Measurements from ENCODE around the gene MAP2K6. TPM values are rescaled to one million over a fixed set of nuclear protein-coding genes. Genes with fewer than 3 reads are reported as not detected.
A peak's percentile ranks its signal among the peaks of the same experiment; 100 is the strongest.

Gene MAP2K6
- total and polyA plus RNA-seq, 4 donors = 2.2 to 14.4 (median 7.6) TPM

DNA sequence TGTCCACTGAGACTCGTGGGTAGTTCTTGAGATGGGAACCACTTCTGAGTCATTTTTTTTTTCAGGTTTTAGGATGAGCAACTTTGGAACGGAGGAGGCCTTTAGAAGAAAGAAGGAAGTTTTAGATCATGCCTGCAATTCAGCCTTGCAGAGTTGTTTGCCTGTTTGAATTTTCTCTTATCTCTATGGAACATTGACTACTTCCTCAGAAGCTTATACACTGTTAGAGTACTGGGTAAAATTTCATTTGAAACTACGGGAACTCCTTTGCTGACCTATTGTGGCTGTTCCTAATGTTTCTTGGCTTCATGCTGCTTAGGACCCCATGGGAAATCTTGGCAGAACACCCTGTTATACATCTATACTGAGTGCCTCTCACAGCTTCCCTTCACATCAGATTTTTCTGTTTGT, 70.8 kb downstream of the MAP2K6 start:
- no peak for ATAC-seq (ENCODE audit: insufficient read depth, low FRiP score)
- no peak for DNase-seq
- H3K4me1 ChIP-seq (ENCODE audit: control insufficient read depth in 5 of 5, insufficient read depth in 5 of 5, low read length in 5 of 5) = peaks cover 0 to 14% (median 6%) of the 10 kb centered on the region in 5 donors
- H3K36me3 ChIP-seq (ENCODE audit: control insufficient read depth in 4 of 4, insufficient read depth in 4 of 4, low read length in 4 of 4) = peaks cover 0 to 2% (median 0%) of the 10 kb centered on the region in 4 donors
- no peak for TF ChIP-seq CTCF (IDR thresholded peaks at IDR 0.05; ENCODE audit: control extremely low read depth, extremely low read depth)
- no peaks in the 10 kb centered on the region for H3K9me3 ChIP-seq (ENCODE audit: control insufficient read depth in 4 of 4, insufficient read depth in 3 of 4, low read length in 3 of 4)
- no peak overlapping the region for H3K27ac ChIP-seq (ENCODE audit: low read depth in 1 of 2, low read length in 1 of 2)
- H3K27me3 ChIP-seq (ENCODE audit: control insufficient read depth in 3 of 3, insufficient read depth in 3 of 3, low read length in 2 of 3) = no peaks in the 10 kb centered on the region
- no peak overlapping the region for H3K4me3 ChIP-seq
- WGBS, 2 donors = 24 to 51% methylated on average over 3 of the region's 3 CpGs
- H3K9ac ChIP-seq (ENCODE audit: insufficient read depth in 1 of 2, low read length in 2 of 2) = no peak overlapping the region

- no peak for TF ChIP-seq CTCF (IDR thresholded peaks at IDR 0.05; ENCODE audit: control extremely low read depth, extremely low read depth)
- DNase-seq = peak in 1 of 3 donors; percentile 32
- H3K36me3 ChIP-seq (ENCODE audit: control insufficient read depth in 4 of 4, insufficient read depth in 4 of 4, low read length in 4 of 4) = peaks cover 0 to 2% (median 0%) of the 10 kb centered on the region in 4 donors
- H3K4me3 ChIP-seq = no peak overlapping the region
- no peak overlapping the region for H3K9ac ChIP-seq (ENCODE audit: insufficient read depth in 1 of 2, low read length in 2 of 2)
- peaks cover 0 to 11% (median 6%) of the 10 kb centered on the region in 5 donors for H3K4me1 ChIP-seq (ENCODE audit: control insufficient read depth in 5 of 5, insufficient read depth in 5 of 5, low read length in 5 of 5)
- H3K27ac ChIP-seq (ENCODE audit: low read depth in 1 of 2, low read length in 1 of 2) = peak overlapping the region in 1 of 2 donors; percentile 12
- no peaks in the 10 kb centered on the region for H3K9me3 ChIP-seq (ENCODE audit: control insufficient read depth in 4 of 4, insufficient read depth in 3 of 4, low read length in 3 of 4)
- 25 to 44% methylated on average over 3 of the region's 3 CpGs for WGBS, 2 donors
- H3K27me3 ChIP-seq (ENCODE audit: control insufficient read depth in 3 of 3, insufficient read depth in 3 of 3, low read length in 2 of 3) = no peaks in the 10 kb centered on the region
- ATAC-seq (ENCODE audit: insufficient read depth, low FRiP score) = no peak
These were observed 71.6 kb downstream of the MAP2K6 start for GRCh38 chr17:69485901-69486643.

DNA sequence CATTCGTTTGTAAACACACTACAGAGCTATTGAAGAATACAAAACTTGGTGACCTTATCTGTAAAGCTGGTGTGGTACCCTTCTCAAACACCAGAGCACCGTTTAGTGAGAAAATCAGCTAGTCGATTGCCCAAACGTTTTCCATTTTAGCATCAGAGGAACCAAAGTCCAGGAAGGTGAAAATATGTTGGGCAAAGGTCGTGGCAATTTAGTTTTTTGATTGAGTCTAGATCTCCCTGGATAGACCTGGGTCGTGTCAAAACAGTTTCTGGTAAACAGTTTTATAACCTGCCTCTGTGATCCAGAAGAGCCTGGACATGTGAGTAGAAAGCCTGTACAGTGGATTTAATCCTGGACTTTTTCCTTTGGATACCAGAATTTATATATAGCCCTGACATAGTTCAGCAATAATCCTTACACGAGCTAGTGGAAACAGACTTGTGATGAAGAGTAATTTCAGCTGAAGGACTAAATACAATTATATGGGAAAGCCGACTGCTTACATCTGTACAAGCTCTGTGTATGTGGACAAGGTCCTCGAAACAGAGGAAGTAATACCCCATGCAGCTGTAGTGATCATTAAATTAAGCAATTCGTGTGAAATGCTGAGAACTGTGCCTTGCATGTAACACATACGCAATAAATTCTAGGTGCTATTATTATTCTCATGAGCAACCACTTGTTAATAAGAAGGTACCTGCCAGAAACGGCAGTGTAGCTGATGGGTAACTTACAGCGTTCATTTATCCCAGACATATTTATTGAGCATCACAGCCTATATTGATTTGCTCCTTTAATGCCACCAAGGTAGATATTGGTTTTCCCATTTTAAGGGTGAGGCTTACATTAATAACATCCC, 72.5 kb downstream of the MAP2K6 start:
- H3K27ac ChIP-seq (ENCODE audit: low read depth in 1 of 2, low read length in 1 of 2) = peak overlapping the region in 1 of 2 donors; percentile 40

More for the DNA sequence above, 72.5 kb downstream of the MAP2K6 start:
- Histone ChIP-seq H3K4me3 (no peak overlapping the region), H3K9ac (ENCODE audit: insufficient read depth in 1 of 2, low read length in 2 of 2) (no peak overlapping the region), H3K9me3 (ENCODE audit: control insufficient read depth in 4 of 4, insufficient read depth in 3 of 4, low read length in 3 of 4) (no peaks in the 10 kb centered on the region), H3K36me3 (ENCODE audit: control insufficient read depth in 4 of 4, insufficient read depth in 4 of 4, low read length in 4 of 4) (peaks cover 0 to 2% (median 0%) of the 10 kb centered on the region in 4 donors), H3K4me1 (ENCODE audit: control insufficient read depth in 5 of 5, insufficient read depth in 5 of 5, low read length in 5 of 5) (peaks cover 0 to 11% (median 6%) of the 10 kb centered on the region in 5 donors), H3K27me3 (ENCODE audit: control insufficient read depth in 3 of 3, insufficient read depth in 3 of 3, low read length in 2 of 3) (no peaks in the 10 kb centered on the region)
- WGBS, 2 donors = 83 to 86% methylated on average over 13 of the region's 13 CpGs
- ATAC-seq (ENCODE audit: insufficient read depth, low FRiP score) (no peak), DNase-seq (no peak)
- no peak for TF ChIP-seq CTCF (IDR thresholded peaks at IDR 0.05; ENCODE audit: control extremely low read depth, extremely low read depth)

All from lung (tissue), 12 donors.